Measurements from ENCODE around the gene MBD3L4.
A peak's percentile ranks its signal among the peaks of the same experiment; 100 is the strongest.

- TF ChIP-seq POLR2A (IDR thresholded peaks at IDR 0.05) (peak; percentile 52), EP300 (IDR thresholded peaks at IDR 0.05) (no peak)
- TF ChIP-seq, protein P1, sequence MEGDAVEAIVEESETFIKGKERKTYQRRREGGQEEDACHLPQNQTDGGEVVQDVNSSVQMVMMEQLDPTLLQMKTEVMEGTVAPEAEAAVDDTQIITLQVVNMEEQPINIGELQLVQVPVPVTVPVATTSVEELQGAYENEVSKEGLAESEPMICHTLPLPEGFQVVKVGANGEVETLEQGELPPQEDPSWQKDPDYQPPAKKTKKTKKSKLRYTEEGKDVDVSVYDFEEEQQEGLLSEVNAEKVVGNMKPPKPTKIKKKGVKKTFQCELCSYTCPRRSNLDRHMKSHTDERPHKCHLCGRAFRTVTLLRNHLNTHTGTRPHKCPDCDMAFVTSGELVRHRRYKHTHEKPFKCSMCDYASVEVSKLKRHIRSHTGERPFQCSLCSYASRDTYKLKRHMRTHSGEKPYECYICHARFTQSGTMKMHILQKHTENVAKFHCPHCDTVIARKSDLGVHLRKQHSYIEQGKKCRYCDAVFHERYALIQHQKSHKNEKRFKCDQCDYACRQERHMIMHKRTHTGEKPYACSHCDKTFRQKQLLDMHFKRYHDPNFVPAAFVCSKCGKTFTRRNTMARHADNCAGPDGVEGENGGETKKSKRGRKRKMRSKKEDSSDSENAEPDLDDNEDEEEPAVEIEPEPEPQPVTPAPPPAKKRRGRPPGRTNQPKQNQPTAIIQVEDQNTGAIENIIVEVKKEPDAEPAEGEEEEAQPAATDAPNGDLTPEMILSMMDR (IDR thresholded peaks at IDR 0.05): no peak
Observed at GRCh38 chr19:7069042-7069903, 29.3 kb upstream of the MBD3L4 start, which contains the start of gene ZNF557.
